Central memory CD8-positive, alpha-beta T cell (primary cell): ENCODE data around the gene BICDL1.
A peak's percentile ranks its signal among the peaks of the same experiment; 100 is the strongest.
"Not testable (repeated sequence)": the region's sequence is repeated elsewhere in the genome, so short reads cannot be mapped to it uniquely, and the experiment has no call there.

Source experiments
- ATAC-seq: fragments of 150-1000 bp; cut with Tn5 transposase; replicated peaks from 2 replicates; pipeline ENCODE4 v1.10.0; 2022; ENCODE audit warnings: mild to moderate bottlenecking, moderate FRiP score, moderate number of reproducible peaks; ENCODE audit not compliant: poor library complexity, severe bottlenecking; ENCODE audit errors: extremely low read depth
- DNase-seq, 2 donors: peaks; one replicate each; pipeline ENCODE4 v3.0.0; 2021; ENCODE audit warnings: low spot score in 2 of 2
- H3K27ac Mint-ChIP-seq: one replicate; pipeline ENCODE4 v1.8.0; 2022; ENCODE audit warnings: low read depth, mild to moderate bottlenecking, moderate library complexity, mixed read lengths
- H3K27me3 Mint-ChIP-seq: one replicate; pipeline ENCODE4 v1.8.0; 2022; ENCODE audit warnings: mixed read lengths
- H3K36me3 Mint-ChIP-seq: one replicate; pipeline ENCODE4 v1.8.0; 2022; ENCODE audit warnings: mild to moderate bottlenecking, moderate library complexity, mixed read lengths; ENCODE audit not compliant: insufficient read depth
- H3K4me1 Mint-ChIP-seq: one replicate; pipeline ENCODE4 v1.8.0; 2022; ENCODE audit warnings: mixed read lengths
- H3K4me3 Mint-ChIP-seq: one replicate; pipeline ENCODE4 v1.8.0; 2022; ENCODE audit warnings: mild to moderate bottlenecking, moderate library complexity, mixed read lengths
- H3K9me3 Mint-ChIP-seq: one replicate; pipeline ENCODE4 v1.8.0; 2022; ENCODE audit warnings: mixed read lengths

The BICDL1 gene

DNA sequence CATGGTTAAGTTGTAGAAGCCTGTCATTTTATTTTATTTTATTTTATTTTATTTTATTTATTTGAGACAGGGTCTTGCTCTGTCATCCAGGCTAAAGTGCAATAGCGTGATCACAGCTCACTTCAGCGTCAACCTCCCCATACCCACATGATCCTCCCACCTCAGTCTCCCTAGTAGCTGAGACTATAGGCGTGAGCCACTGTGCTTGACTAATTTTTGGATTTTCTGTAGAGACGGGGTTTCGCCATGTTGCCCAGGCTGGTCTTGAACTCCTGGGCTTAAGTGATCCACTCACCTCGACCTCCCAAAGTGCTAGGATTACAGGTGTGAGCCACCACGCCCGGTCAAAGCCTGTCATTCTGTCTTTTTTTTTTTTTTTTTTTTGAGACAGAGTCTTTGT, 8.3 kb upstream of the BICDL1 start:
- H3K4me1 Mint-ChIP-seq, H3K27ac Mint-ChIP-seq, ATAC-seq, DNase-seq, H3K36me3 Mint-ChIP-seq, H3K4me3 Mint-ChIP-seq, H3K9me3 Mint-ChIP-seq: not testable (repeated sequence)
- peaks cover 14% of the 10 kb centered on the region for H3K27me3 Mint-ChIP-seq

DNA sequence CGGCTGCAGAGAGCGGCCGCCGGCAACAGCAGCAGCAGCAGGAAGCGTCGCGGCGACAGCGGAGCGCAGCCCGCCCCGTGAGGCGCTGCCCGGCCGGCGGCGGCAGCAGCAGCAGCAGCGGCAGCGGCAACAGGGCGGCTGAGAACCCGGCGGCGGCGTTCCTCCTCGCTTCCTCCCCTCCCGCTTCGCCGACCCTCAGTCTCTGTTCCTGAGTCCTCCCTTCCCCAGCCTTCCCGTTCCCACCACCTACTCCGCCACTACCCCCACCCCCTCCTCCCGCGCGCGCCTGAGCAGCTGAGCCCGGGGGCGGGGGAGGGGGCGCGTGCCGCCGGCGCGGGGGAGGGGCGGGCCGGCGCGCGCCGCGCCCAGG, 310 bp downstream of the BICDL1 start:
- H3K27ac Mint-ChIP-seq = peak overlapping the region; percentile 92

DNA sequence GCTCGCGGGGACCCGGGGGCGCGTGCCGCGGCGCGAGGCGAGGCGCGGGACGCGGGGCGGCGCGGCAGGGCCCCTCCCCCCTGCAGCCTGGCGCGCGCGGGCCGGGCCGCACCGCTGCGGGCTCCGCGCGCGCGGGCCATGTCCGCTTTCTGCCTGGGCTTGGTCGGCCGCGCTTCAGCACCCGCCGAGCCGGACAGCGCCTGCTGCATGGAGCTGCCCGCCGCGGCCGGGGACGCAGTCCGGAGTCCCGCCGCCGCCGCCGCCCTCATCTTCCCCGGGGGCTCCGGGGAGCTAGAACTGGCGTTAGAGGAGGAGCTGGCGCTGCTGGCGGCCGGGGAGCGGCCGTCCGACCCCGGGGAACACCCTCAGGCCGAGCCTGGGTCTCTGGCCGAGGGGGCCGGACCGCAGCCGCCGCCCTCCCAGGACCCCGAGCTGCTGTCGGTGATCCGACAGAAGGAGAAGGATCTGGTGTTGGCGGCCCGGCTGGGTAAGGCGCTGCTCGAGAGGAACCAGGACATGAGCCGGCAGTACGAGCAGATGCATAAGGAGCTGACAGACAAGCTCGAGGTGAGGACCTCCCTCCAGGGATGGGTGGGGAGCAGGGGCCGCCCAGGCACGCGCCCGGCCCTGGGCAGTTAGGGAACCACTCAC, 820 bp downstream of the BICDL1 start:
- Mint-ChIP-seq H3K27me3 (no peaks in the 10 kb centered on the region), H3K9me3 (no peaks in the 10 kb centered on the region), H3K4me3 (peak overlapping the region; percentile 78), H3K4me1 (peaks cover 29% of the 10 kb centered on the region), H3K27ac (peak overlapping the region; percentile 92), H3K36me3 (peaks cover 46% of the 10 kb centered on the region)
- ATAC-seq (peak; percentile 3), DNase-seq (peak; percentile 51 to 54)

More for the DNA sequence above, 310 bp downstream of the BICDL1 start:
- H3K36me3 Mint-ChIP-seq = peaks cover 41% of the 10 kb centered on the region
- H3K9me3 Mint-ChIP-seq = no peaks in the 10 kb centered on the region
- no peak for ATAC-seq
- no peaks in the 10 kb centered on the region for H3K27me3 Mint-ChIP-seq
- H3K4me1 Mint-ChIP-seq = peaks cover 29% of the 10 kb centered on the region
- H3K4me3 Mint-ChIP-seq = peak overlapping the region; percentile 78
- no peak for DNase-seq

DNA sequence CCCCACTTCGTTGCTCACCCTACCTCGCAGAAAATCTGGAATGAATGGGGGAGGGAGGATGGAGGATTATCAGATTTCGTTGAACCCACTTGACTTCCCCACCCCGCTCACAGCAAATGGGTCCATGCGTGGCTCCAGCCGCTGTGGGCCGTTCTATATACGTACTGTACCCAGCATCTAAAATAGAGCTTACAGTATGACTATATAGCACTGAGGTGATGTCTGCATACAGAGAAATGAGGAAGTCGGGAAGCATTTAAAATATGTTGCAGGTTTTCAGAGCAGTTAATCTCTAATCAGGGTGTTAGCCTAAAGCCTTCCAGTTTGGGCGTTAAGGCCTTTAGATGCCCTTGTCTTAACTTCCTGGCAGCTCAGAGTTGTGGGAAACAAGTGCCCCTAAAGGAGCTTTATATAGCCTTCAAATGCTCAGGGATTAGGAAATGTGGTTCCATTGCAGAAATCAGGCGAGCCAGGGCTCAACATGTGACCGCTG, 1.4 kb downstream of the BICDL1 start:
- Mint-ChIP-seq H3K36me3 (peaks cover 50% of the 10 kb centered on the region), H3K4me1 (peaks cover 29% of the 10 kb centered on the region), H3K27ac (peak overlapping the region; percentile 19), H3K27me3 (no peaks in the 10 kb centered on the region), H3K4me3 (peak overlapping the region; percentile 78), H3K9me3 (no peaks in the 10 kb centered on the region)
- no peak for DNase-seq
- ATAC-seq = no peak

DNA sequence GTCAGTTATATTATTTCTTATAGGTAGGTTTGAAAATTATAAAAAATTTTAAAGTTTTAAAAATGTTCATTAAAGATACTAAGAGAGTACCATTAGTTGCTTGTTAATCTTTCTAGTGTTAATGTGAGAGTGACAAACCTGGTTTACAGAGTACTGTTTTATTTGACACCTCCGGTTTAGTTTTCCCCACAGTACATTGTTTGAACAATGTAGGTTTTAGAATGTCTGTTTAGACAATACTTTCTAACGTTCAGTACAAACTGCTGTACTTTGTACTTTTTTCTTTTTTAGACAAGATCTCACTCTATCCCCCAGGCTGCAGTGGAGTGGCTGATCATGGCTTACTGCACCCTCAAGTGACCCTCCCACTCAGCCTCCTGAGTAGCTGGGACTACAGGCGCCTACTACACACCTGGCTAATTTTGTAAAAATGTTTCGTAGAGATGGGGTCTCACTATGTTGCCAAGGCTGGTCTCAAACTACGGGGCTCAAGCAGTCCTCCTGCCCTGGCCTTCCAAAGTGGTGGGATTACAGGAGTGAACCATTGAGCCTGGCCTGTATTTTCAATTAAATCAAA, 3.2 kb downstream of the BICDL1 start:
- peaks cover 66% of the 10 kb centered on the region for H3K36me3 Mint-ChIP-seq
- peaks cover 42% of the 10 kb centered on the region for H3K4me1 Mint-ChIP-seq
- H3K27ac Mint-ChIP-seq = peak overlapping the region; percentile 46
- DNase-seq = no peak
- H3K4me3 Mint-ChIP-seq = peak overlapping the region; percentile 27
- no peaks in the 10 kb centered on the region for H3K9me3 Mint-ChIP-seq
- H3K27me3 Mint-ChIP-seq = no peaks in the 10 kb centered on the region
- no peak for ATAC-seq

DNA sequence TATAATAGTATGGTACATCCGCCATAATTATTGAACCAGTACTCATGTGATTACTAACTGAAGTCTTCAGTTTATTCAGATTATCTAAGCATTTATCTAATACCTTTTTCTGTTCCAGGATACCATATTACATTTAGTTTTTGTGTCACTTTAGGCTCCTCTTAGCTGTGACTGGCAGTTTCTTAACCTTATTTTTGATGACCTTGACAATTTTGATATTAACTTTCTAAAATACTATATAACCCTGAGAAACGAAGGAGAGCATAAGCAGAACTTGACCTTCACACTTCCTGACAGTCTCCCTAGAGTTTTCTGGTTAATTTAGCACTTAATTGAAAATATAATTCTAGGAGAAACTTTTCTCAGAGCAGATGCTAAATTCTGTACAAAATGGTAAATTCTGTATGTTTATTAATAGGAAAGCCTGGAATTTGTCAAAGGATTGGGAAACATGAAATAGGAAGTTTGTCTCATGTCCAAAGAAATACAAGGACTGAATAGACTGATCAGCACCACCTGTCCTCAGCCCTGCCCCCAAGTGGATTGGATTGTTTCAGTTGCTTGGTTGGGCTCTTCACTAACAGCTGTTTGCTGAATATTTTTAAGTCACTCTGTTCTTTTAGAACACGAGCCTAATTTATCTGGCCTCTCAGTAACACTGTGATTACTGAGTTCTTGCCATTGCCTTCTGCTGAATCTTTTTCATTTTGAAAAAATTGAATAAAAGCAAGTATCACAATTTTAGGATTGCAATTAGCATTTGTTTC, 6.0 kb downstream of the BICDL1 start:
- Mint-ChIP-seq H3K27me3 (no peaks in the 10 kb centered on the region), H3K27ac (no peak overlapping the region), H3K4me1 (peaks cover 42% of the 10 kb centered on the region), H3K4me3 (no peak overlapping the region), H3K9me3 (no peaks in the 10 kb centered on the region), H3K36me3 (peaks cover 76% of the 10 kb centered on the region)
- no peak for ATAC-seq
- no peak for DNase-seq

DNA sequence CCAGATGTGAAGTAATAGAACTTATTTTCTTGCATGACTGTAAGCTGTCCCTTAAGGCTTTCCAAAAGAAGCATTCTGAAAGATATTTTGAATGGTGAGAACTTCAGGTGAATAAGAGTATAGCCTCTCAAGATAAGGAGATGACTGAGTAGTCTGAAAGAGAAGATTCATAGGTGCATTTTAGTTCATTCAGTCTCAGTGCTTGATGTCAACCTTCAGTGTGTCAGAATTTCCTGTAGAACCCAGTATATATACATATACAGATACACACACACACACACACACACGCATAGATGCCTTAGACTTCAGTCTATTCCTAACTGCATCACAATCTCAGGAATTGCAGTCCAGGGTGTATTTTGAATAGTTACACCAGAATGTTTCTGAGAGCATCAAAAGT, 7.4 kb downstream of the BICDL1 start:
- Mint-ChIP-seq H3K4me3 (peak overlapping the region; percentile 31), H3K9me3 (no peaks in the 10 kb centered on the region), H3K36me3 (peaks cover 76% of the 10 kb centered on the region), H3K27me3 (no peaks in the 10 kb centered on the region), H3K4me1 (peaks cover 34% of the 10 kb centered on the region), H3K27ac (peak overlapping the region; percentile 94)
- no peak for ATAC-seq
- no peak for DNase-seq

DNA sequence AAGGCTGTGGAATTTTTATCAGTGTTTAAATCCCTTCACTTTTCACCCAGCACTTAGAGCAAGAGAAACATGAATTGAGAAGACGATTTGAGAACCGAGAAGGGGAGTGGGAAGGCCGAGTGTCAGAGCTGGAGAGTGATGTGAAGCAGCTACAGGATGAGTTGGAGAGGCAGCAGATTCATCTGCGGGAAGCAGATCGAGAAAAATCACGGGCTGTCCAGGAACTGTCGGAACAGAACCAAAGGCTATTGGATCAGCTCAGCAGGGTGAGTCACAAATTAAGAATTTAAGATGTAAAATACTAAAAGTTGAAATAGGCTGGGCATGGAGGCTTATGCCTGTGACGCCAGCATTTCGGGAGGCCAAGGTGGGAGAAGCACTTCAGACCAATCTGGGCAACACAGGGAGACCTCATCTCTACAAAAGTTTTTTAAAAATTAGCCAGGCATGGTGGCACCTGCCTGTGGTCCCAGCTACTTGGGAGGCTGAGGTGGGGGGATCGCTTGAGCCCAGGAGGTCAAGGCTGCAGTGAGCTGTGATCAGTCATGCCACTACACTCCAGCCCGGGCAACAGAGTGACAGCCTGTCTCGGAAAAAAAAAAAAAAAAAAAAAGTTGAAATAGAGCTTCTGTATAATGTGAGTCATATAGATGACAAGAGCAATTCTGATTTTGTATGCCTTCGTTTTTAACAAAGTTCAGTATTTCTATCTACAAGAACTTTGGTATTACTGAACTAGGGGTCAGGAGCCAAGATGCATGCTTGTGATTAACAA, 9.6 kb downstream of the BICDL1 start:
- no peak for DNase-seq
- peaks cover 25% of the 10 kb centered on the region for H3K4me1 Mint-ChIP-seq
- ATAC-seq = no peak
- H3K27ac Mint-ChIP-seq = peak overlapping the region; percentile 94
- no peaks in the 10 kb centered on the region for H3K9me3 Mint-ChIP-seq
- no peak overlapping the region for H3K4me3 Mint-ChIP-seq
- no peaks in the 10 kb centered on the region for H3K27me3 Mint-ChIP-seq
- H3K36me3 Mint-ChIP-seq = peaks cover 71% of the 10 kb centered on the region

DNA sequence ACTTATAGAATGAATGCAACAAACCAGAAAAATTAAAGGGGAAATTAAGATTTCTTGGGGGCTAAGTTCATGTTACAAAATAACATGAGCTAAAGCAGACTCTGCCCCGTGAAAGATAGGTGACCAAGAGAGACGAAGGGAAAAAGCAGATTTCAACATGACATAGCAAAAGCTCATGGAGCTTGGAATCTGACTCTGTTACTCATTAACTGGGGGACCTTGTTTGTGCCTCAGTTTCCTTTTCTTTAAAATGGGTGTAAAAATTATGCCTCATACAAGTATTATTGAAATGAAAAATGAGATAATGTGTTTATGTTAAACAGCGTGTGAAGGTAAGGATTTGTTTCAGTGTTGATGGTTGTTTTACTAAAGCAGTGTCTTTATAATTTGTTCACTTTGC, 11.5 kb downstream of the BICDL1 start:
- DNase-seq (no peak), ATAC-seq (no peak)
- Mint-ChIP-seq H3K36me3 (peaks cover 56% of the 10 kb centered on the region), H3K4me1 (peaks cover 25% of the 10 kb centered on the region), H3K4me3 (no peak overlapping the region), H3K27me3 (no peaks in the 10 kb centered on the region), H3K9me3 (no peaks in the 10 kb centered on the region), H3K27ac (no peak overlapping the region)

DNA sequence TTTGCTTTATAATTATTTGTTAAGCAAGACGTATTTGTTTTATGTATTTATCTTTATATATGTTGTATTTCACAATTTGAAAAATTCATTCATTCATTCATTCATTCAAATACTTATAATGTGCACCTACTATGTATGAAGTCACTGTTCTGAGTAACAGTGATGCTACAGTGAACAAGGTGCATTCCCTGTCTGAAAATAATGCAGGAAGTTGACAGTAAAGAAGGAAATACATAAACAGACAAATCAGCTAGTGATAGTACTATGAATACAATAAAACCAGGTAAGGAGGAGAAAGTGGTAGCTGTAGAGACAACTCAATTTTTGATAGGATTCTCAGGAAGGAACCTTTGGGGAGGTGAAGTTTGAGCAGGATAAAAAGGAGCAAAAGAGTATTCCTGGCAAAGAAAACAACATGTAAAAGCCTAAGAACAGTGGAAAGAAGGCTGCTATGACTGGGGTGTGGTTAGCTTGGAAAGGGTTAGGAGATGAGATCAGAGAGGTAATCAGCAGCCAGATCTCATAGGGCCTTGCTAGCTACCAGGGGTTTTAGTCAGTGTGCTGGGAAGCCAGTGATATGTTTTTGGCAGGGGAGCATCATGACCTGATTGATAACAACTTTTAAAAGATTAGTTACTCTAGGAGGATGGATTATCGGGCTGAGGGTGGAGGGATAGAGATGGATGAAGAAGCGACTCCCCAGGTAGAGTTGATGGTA, 17.4 kb downstream of the BICDL1 start:
- peaks cover 52% of the 10 kb centered on the region for H3K4me1 Mint-ChIP-seq
- peak; percentile 16 for ATAC-seq
- H3K27ac Mint-ChIP-seq = peak overlapping the region; percentile 95
- peaks cover 35% of the 10 kb centered on the region for H3K36me3 Mint-ChIP-seq
- no peaks in the 10 kb centered on the region for H3K27me3 Mint-ChIP-seq
- no peaks in the 10 kb centered on the region for H3K9me3 Mint-ChIP-seq
- peak overlapping the region; percentile 41 for H3K4me3 Mint-ChIP-seq
- no peak for DNase-seq

DNA sequence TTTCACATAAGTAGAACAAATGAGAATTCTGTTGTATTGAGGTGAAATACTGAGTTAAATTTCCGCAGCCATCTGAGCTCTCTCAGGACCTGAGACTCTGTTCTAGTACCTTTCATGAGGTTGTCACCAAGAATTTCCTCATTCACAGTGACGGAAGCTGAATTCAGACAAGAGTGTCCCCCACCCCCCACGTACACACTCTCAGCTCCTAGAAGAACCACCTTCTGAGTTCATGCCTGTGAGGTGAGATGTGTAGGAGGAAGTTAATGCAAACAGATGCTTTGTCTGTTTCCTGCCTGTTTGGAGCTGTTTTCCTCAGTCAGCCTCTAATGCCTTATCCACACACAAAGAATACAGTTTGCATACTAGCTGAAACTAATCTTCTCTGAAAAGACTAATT, 18.2 kb downstream of the BICDL1 start:
- ATAC-seq (peak; percentile 76), DNase-seq (peak in 1 of 2 donors; percentile 76)
- H3K27ac Mint-ChIP-seq = peak overlapping the region; percentile 95
- H3K4me1 Mint-ChIP-seq = peaks cover 60% of the 10 kb centered on the region
- H3K9me3 Mint-ChIP-seq = no peaks in the 10 kb centered on the region
- no peaks in the 10 kb centered on the region for H3K27me3 Mint-ChIP-seq
- H3K36me3 Mint-ChIP-seq = peaks cover 41% of the 10 kb centered on the region
- peak overlapping the region; percentile 41 for H3K4me3 Mint-ChIP-seq
